Skin of body (tissue), 2 donors: Measurements from ENCODE around the gene ZNF423. TPM values are rescaled to one million over a fixed set of nuclear protein-coding genes. Genes with fewer than 3 reads are reported as not detected.
A peak's percentile ranks its signal among the peaks of the same experiment; 100 is the strongest.
"Not testable (repeated sequence)": the region's sequence is repeated elsewhere in the genome, so short reads cannot be mapped to it uniquely, and the experiment has no call there.

Source experiments
- DNase-seq: peaks from one replicate; lab custom pipeline; 2025; lab: John Stamatoyannopoulos, UW
- total RNA-seq: library from RNA; depleted of rRNA; stranded (reverse); fragments of >200 nt; gene quantifications from one replicate; pipeline ENCODE4 v1.2.3, GENCODE V29; 2014

Gene ZNF423
- total RNA-seq, 1 donor from 2014 or later = 8.0 TPM

- not testable (repeated sequence) for DNase-seq
These were observed 15.9 kb upstream of the ZNF423 start for GRCh38 chr16:49871824-49872223.

GRCh38 chr16:49869731-49870130, 13.8 kb upstream of the ZNF423 start:
- no peak for DNase-seq

GRCh38 chr16:49867796-49868668, 12.1 kb upstream of the ZNF423 start:
- no peak for DNase-seq

GRCh38 chr16:49867234-49867633, 11.3 kb upstream of the ZNF423 start:
- no peak for DNase-seq

- DNase-seq = no peak
These were observed 10.7 kb upstream of the ZNF423 start for GRCh38 chr16:49866595-49867071.

- DNase-seq = no peak
These were observed 6.8 kb upstream of the ZNF423 start for GRCh38 chr16:49862694-49863093.

GRCh38 chr16:49861299-49861698, 5.4 kb upstream of the ZNF423 start:
- DNase-seq = no peak

GRCh38 chr16:49860593-49860992, 4.7 kb upstream of the ZNF423 start:
- no peak for DNase-seq

- peak; percentile 31 for DNase-seq
These were observed 3.4 kb upstream of the ZNF423 start for GRCh38 chr16:49859125-49859811.

- DNase-seq = peak; percentile 20
These were observed 2.5 kb upstream of the ZNF423 start for GRCh38 chr16:49858200-49859124.

- DNase-seq = peak; percentile 36
These were observed 1.7 kb upstream of the ZNF423 start for GRCh38 chr16:49857423-49858181.

GRCh38 chr16:49856672-49857330, 889 bp upstream of the ZNF423 start:
- peak; percentile 76 for DNase-seq

GRCh38 chr16:49855280-49855821, 561 bp downstream of the ZNF423 start:
- peak; percentile 76 for DNase-seq

GRCh38 chr16:49854796-49855203, 1.1 kb downstream of the ZNF423 start:
- peak; percentile 21 for DNase-seq

- no peak for DNase-seq
These were observed 1.6 kb downstream of the ZNF423 start for GRCh38 chr16:49854188-49854795.

GRCh38 chr16:49852279-49852678, 3.6 kb downstream of the ZNF423 start:
- no peak for DNase-seq

- DNase-seq = no peak
These were observed 4.5 kb downstream of the ZNF423 start for GRCh38 chr16:49851468-49851787.

GRCh38 chr16:49850558-49851467, 5.1 kb downstream of the ZNF423 start:
- no peak for DNase-seq

- DNase-seq = no peak
These were observed 6.2 kb downstream of the ZNF423 start for GRCh38 chr16:49849754-49850108.
